Right renal cortex interstitium (tissue), 3 donors: Measurements from ENCODE around the gene SPNS3. TPM values are rescaled to one million over a fixed set of nuclear protein-coding genes. Genes with fewer than 3 reads are reported as not detected.

Experiments used
- polyA plus RNA-seq, 3 donors: library from polyadenylated mRNA; unstranded; fragments of 120-200 nt; gene quantifications; one replicate each; pipeline ENCODE4 v1.2.1, GENCODE V29; 2013; ENCODE audit not compliant: insufficient read length in 3 of 3

SPNS3 gene
- polyA plus RNA-seq, 3 donors: 1.5 to 2.4 (median 1.9) TPM

Other genes starting within 250 kb of the SPNS3 start
- gene ANKFY1, start 170.0 kb upstream of the SPNS3 start, polyA plus RNA-seq: 10 to 100 TPM; 43.7 to 48.4 (median 44.5) TPM
- 10 to 100 TPM; 58.6 to 62.3 (median 61.6) TPM for gene UBE2G1, start 67.3 kb upstream of the SPNS3 start, polyA plus RNA-seq
- gene SPNS2, start 64.9 kb downstream of the SPNS3 start, polyA plus RNA-seq: 10 to 100 TPM; 30.9 to 41.5 (median 37.0) TPM
- gene MYBBP1A, start 121.4 kb downstream of the SPNS3 start, polyA plus RNA-seq: 10 to 100 TPM; 29.9 to 32.4 (median 31.5) TPM
- gene GGT6, start 126.6 kb downstream of the SPNS3 start, polyA plus RNA-seq: 1 to 10 TPM; 6.1 to 8.6 (median 7.1) TPM
- 10 to 100 TPM; 48.1 to 55.6 (median 52.2) TPM for gene SMTNL2, start 150.6 kb downstream of the SPNS3 start, polyA plus RNA-seq
- gene ALOX15, start 207.7 kb downstream of the SPNS3 start, polyA plus RNA-seq: under 1 TPM; 0.37 to 0.43 (median 0.37) TPM